GM12878 (cell line): ENCODE data around the gene COL13A1.

Experiments used
- CTCF ChIP-seq, 3 experiments: IDR thresholded peaks in 2 of 3; conservative IDR thresholded peaks in 1 of 3; 2 replicates each; pipeline ENCODE4 v1.5.1; 2011; ENCODE audit warnings: low read depth in 3 of 3, low read length in 3 of 3, mild to moderate bottlenecking in 3 of 3, control low read depth in 2 of 3, moderate library complexity in 2 of 3, inconsistent platforms in 1 of 3, mixed read lengths in 1 of 3; ENCODE audit not compliant: control insufficient read depth in 2 of 3, insufficient read depth in 1 of 3; ENCODE audit errors: extremely low read depth in 1 of 3
- GABPA ChIP-seq: IDR thresholded peaks from 2 replicates; pipeline ENCODE4 v1.6.1; 2014; ENCODE audit warnings: antibody characterized with exemption, low read depth, mild to moderate bottlenecking, inconsistent platforms
- NRF1 ChIP-seq: conservative IDR thresholded peaks from 2 replicates; pipeline ENCODE4 v1.6.1; 2011; ENCODE audit warnings: mild to moderate bottlenecking, low read depth, low read length, improper control_type of control experiment
- SMARCA5 ChIP-seq: fragments of 450-650 bp; IDR thresholded peaks from 2 replicates; pipeline ENCODE4 v1.6.1; 2017; ENCODE audit warnings: mild to moderate bottlenecking
- TARDBP ChIP-seq: IDR thresholded peaks from 2 replicates; pipeline ENCODE4 v1.6.1; 2016; ENCODE audit warnings: borderline replicate concordance
- ZNF384 ChIP-seq: IDR thresholded peaks from 2 replicates; pipeline ENCODE4 v1.6.1; 2012; ENCODE audit warnings: low read depth, mild to moderate bottlenecking, low read length, improper control_type of control experiment, borderline replicate concordance
- TF ChIP-seq, protein P1 (sequence below): IDR thresholded peaks from 2 replicates; pipeline ENCODE4 v1.6.1; 2012; ENCODE audit warnings: low read depth, low read length, improper control_type of control experiment

DNA sequence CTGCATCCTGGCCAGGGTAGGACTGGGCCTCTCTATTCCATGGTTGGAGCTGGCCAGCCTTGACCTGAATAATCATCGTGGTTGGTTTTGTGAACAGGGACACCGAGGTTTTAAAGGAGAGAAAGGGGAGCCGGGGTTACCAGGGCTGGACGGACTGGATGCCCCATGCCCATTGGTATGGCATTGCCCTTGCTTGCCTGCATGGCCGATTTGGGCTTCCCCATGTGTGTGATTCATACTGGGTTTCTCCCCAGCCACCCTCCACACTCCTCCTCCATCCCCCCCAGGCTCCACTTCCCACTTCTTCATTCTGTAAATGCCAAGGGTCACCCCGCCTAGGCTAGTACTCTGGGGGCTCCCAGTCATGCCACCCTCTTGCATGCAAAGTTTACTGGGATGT lies 152.1 kb downstream of the COL13A1 start:
- TF ChIP-seq NRF1 (no peak), CTCF (IDR thresholded peaks at IDR 0.05 in 2 of 3, conservative IDR thresholded peaks at IDR 0.05 in 1 of 3; ENCODE audit: control insufficient read depth in 2 of 3, extremely low read depth in 1 of 3, insufficient read depth in 1 of 3, low read depth in 3 of 3, low read length in 3 of 3) (no peak), GABPA (no peak), ZNF384 (no peak), SMARCA5 (no peak), TARDBP (no peak)
- TF ChIP-seq, protein P1, sequence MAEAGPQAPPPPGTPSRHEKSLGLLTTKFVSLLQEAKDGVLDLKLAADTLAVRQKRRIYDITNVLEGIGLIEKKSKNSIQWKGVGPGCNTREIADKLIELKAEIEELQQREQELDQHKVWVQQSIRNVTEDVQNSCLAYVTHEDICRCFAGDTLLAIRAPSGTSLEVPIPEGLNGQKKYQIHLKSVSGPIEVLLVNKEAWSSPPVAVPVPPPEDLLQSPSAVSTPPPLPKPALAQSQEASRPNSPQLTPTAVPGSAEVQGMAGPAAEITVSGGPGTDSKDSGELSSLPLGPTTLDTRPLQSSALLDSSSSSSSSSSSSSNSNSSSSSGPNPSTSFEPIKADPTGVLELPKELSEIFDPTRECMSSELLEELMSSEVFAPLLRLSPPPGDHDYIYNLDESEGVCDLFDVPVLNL = no peak
